ENCODE data around the gene ERBB2. TPM values are rescaled to one million over a fixed set of nuclear protein-coding genes. Genes with fewer than 3 reads are reported as not detected.
A peak's percentile ranks its signal among the peaks of the same experiment; 100 is the strongest.

ERBB2 gene
- total and polyA plus RNA-seq, 2 of the 13 experiments (the other 11 are each of a cell fraction or from before 2014, with no cell fraction given): 57.7 to 64.1 TPM

DNA sequence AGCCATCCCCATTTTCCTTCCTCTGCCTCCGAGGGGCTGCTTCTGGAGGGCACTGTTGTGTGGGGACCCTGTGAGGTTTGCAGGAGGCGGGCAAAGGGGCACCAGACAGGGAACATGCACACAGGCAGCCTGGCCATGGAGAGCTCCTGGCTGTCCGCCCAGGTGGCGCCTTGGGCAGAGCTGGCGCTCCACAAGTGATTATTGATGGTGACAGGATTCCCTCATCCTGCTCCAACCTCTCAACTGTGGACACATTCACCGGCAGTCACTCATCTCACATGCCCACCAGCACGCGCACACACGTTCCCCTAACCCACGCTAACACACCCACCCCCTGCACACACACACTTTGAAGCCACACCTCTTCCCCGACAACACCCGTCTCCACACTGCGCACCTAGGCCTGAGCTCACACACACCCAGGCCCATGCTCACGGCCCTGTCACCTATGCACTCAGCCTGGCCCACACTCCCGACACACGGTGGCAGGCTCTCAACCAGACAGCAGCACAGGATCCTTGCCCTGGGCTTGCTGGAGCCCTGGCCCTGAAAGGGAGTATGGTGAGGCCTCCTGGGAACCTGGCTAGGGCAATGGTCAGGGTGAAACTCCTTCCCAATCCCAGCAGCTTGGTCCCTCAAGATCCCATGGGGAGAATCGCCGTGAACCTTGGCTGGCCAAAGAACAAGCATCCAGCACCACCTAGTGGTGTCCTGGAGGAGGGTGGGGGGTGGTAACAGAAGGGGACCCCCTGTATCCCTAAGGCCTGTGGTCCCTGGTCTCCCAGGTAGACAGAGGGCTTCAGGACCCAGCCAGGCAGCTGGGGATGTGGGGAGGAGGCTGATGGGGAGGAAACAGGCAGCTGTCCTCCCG, 28.0 kb upstream of the ERBB2 start:
- Histone ChIP-seq H3K4me3 (replicated peaks in 1 of 3; ENCODE audit: insufficient read depth in 1 of 3, low read depth in 2 of 3, low read length in 3 of 3) (peak overlapping the region; percentile 19 to 69 (median 47); a peak in 5 of 6 replicates), H3K4me1 (ENCODE audit: insufficient read depth, low read length) (peaks cover 80% of the 10 kb centered on the region), H3K36me3 (replicated peaks in 1 of 2; ENCODE audit: control insufficient read depth in 1 of 2, insufficient read depth in 2 of 2, low read length in 2 of 2) (no peaks in the 10 kb centered on the region), H3K9me3 (ENCODE audit: low read length) (no peaks in the 10 kb centered on the region), H3K79me2 (ENCODE audit: insufficient read depth, low read length) (no peaks in the 10 kb centered on the region), H3K4me2 (ENCODE audit: low read depth, low read length) (peak overlapping the region; percentile 95), H3K27ac (ENCODE audit: extremely low read length, insufficient read depth, low read length) (no peak overlapping the region), H4K20me1 (ENCODE audit: insufficient read depth, low read length) (no peaks in the 10 kb centered on the region), H2AFZ (ENCODE audit: low read length) (peak overlapping the region; percentile 83), H3K27me3 (ENCODE audit: control insufficient read depth in 1 of 2, insufficient read depth in 2 of 2, low read length in 2 of 2) (peaks cover 9 to 38% of the 10 kb centered on the region in 2 experiments), H3K9ac (ENCODE audit: insufficient read depth, low read depth, low read length) (peak overlapping the region; percentile 60; the same call in 1 of the 2 replicates)
- DNase-seq (ENCODE audit: low spot score): peak; percentile 67
- FAIRE-seq: peak; percentile 81
- intact Hi-C loops (cut with micrococcal nuclease; ENCODE audit: unreplicated experiment): loop anchor here (1.0 to 5.0 kb wide), 2 partner anchors 46 to 80 kb away; no protein-coding TSS in a partner anchor
- in situ Hi-C loops (cut with HindIII; ENCODE audit: extremely low pct_ligation_motif_present, low pct_unique_long_range_greater_than_20kb): loop anchor here (5.0 kb wide), 2 partner anchors 50 to 80 kb away; no protein-coding TSS in a partner anchor
- ATAC-seq: peak; percentile 69
- 30% methylated on average over 16 of the region's 19 CpGs for WGBS (ENCODE audit: low lambda C conversion rate)
- BruUV-seq (replicated peaks): TSS peak; percentile 50
- ChIA-PET POLR2A (interaction anchor here (0.6 to 9.4 kb wide), 12 partner anchors 16 to 428 kb away, joined by 3 to 96 read pairs (median 6); partner anchors contain the start of genes ERBB2, GRB7, MIEN1 and PGAP3), CTCF (ENCODE audit: low intra/inter-chr PET ratio, low total read pairs) (interaction anchor here (1.2 to 8.5 kb wide), 6 partner anchors 37 to 124 kb away, joined by 4 to 136 read pairs (median 9); partner anchors contain the start of gene MIEN1)
- TF ChIP-seq FUBP1 (CRISPR knock-in tag; IDR thresholded peaks at IDR 0.05; ENCODE audit: borderline replicate concordance) (peak; percentile 34; the same call in 1 of the 2 replicates), ZNF44 (CRISPR knock-in tag; IDR thresholded peaks at IDR 0.05) (0 out of 2 replicates have a peak, but pooled peaks have one; percentile 57), HNF4G (IDR thresholded peaks at IDR 0.05; ENCODE audit: borderline replicate concordance, low read depth, low read length) (no peak), HNF4G (CRISPR knock-in tag; IDR thresholded peaks at IDR 0.05; ENCODE audit: borderline replicate concordance, low read depth) (peak; percentile 29; the same call in 1 of the 2 replicates), KLF12 (CRISPR knock-in tag; IDR thresholded peaks at IDR 0.05; ENCODE audit: borderline replicate concordance) (no peak), HES4 (CRISPR knock-in tag; IDR thresholded peaks at IDR 0.05; ENCODE audit: borderline replicate concordance) (no peak), ZNF550 (CRISPR knock-in tag; IDR thresholded peaks at IDR 0.05; ENCODE audit: borderline replicate concordance) (peak; percentile 68; the same call in 1 of the 2 replicates), RAD21 (CRISPR knock-in tag; IDR thresholded peaks at IDR 0.05) (peak; percentile 86), BORCS8-MEF2B (CRISPR knock-in tag; IDR thresholded peaks at IDR 0.05) (peak; percentile 73; the same call in 1 of the 2 replicates), HMGXB3 (CRISPR knock-in tag; IDR thresholded peaks at IDR 0.05; ENCODE audit: borderline replicate concordance) (peak; percentile 45; the same call in 1 of the 2 replicates), ZNF263 (CRISPR knock-in tag; IDR thresholded peaks at IDR 0.05) (0 out of 2 replicates have a peak, but pooled peaks have one; percentile 61), PAX8 (CRISPR knock-in tag; IDR thresholded peaks at IDR 0.05; ENCODE audit: borderline replicate concordance) (0 out of 2 replicates have a peak, but pooled peaks have one; percentile 89), MED8 (CRISPR knock-in tag; IDR thresholded peaks at IDR 0.05; ENCODE audit: insufficient replicate concordance) (no peak), IRF9 (CRISPR knock-in tag; IDR thresholded peaks at IDR 0.05; ENCODE audit: borderline replicate concordance) (peak; percentile 76; the same call in 1 of the 2 replicates)
